Keratinocyte (primary cell): ENCODE measurements around the gene TTPAL. TPM values are rescaled to one million over a fixed set of nuclear protein-coding genes. Genes with fewer than 3 reads are reported as not detected.

Source experiments
- DNase-seq: peaks from one replicate; pipeline ENCODE4 v3.0.0-alpha.2; 2011; ENCODE audit warnings: low read depth, missing footprints, low spot score
- FAIRE-seq: peaks from 2 replicates; lab custom pipeline; 2011; peaks lifted over from hg19 to GRCh38; lab: Jason Lieb, UNC
- H2AFZ ChIP-seq: 2 replicates; pipeline ENCODE4 v1.6.0; 2012; ENCODE audit warnings: low read length, control low read depth, inconsistent platforms; ENCODE audit not compliant: control insufficient read depth
- H3K27ac ChIP-seq: 2 replicates; pipeline ENCODE4 v1.5.1; 2011; ENCODE audit warnings: low read length; ENCODE audit not compliant: control insufficient read depth, insufficient read depth
- H3K27me3 ChIP-seq: 3 replicates; pipeline ENCODE4 v1.6.0; 2011; ENCODE audit warnings: low read length; ENCODE audit not compliant: control insufficient read depth, insufficient read depth; ENCODE audit errors: extremely low read depth
- H3K36me3 ChIP-seq, 2 experiments: 2 replicates in 1 of 2; 3 replicates in 1 of 2; pipeline ENCODE4 v1.5.1; 2011; ENCODE audit warnings: low read length in 2 of 2, mild to moderate bottlenecking in 1 of 2; ENCODE audit not compliant: control insufficient read depth in 2 of 2, insufficient read depth in 2 of 2; ENCODE audit errors: extremely low read depth in 1 of 2
- H3K4me1 ChIP-seq: 3 replicates; pipeline ENCODE4 v1.5.1; 2011; ENCODE audit warnings: low read length; ENCODE audit not compliant: control insufficient read depth, insufficient read depth; ENCODE audit errors: extremely low read depth
- H3K4me2 ChIP-seq: 3 replicates; pipeline ENCODE4 v1.6.0; 2011; ENCODE audit warnings: low read depth, low read length; ENCODE audit not compliant: control insufficient read depth, insufficient read depth; ENCODE audit errors: extremely low read depth
- H3K4me3 ChIP-seq, 3 experiments: fragments of 200-600 bp in 1 of 3; sonication (generic) in 1 of 3; 2 replicates in 2 of 3; 3 replicates in 1 of 3; pipeline ENCODE4 v1.5.1; 2011 to 2016; ENCODE audit warnings: low read length in 3 of 3, mild to moderate bottlenecking in 3 of 3, control low read depth in 2 of 3, inconsistent platforms in 1 of 3, low read depth in 1 of 3, mixed read lengths in 1 of 3, mixed run types in 1 of 3, moderate library complexity in 1 of 3; ENCODE audit not compliant: control insufficient read depth in 2 of 3, insufficient read depth in 2 of 3; ENCODE audit errors: extremely low read depth in 1 of 3
- H3K79me2 ChIP-seq: 2 replicates; pipeline ENCODE4 v1.6.0; 2012; ENCODE audit warnings: low read length; ENCODE audit not compliant: control insufficient read depth, insufficient read depth
- H3K9ac ChIP-seq: 3 replicates; pipeline ENCODE4 v1.6.0; 2011; ENCODE audit warnings: low read length; ENCODE audit not compliant: control insufficient read depth, insufficient read depth; ENCODE audit errors: extremely low read depth
- H3K9me1 ChIP-seq: 3 replicates; pipeline ENCODE4 v1.6.0; 2011; ENCODE audit warnings: low read length; ENCODE audit not compliant: control insufficient read depth, insufficient read depth; ENCODE audit errors: extremely low read depth
- H3K9me3 ChIP-seq: 2 replicates; pipeline ENCODE4 v1.5.1; 2012; ENCODE audit warnings: low read depth, low read length; ENCODE audit not compliant: control insufficient read depth
- H4K20me1 ChIP-seq: 3 replicates; pipeline ENCODE4 v1.6.0; 2011; ENCODE audit warnings: low read length; ENCODE audit not compliant: control insufficient read depth, insufficient read depth; ENCODE audit errors: extremely low read depth
- EZH2 ChIP-seq: IDR thresholded peaks from one replicate; pipeline ENCODE4 v1.6.1; 2012; ENCODE audit warnings: inconsistent platforms, mild to moderate bottlenecking, low read length, moderate library complexity
- dilution Hi-C: fragments of 300-500 bp; cut with MboI; formaldehyde crosslinking; loops from one replicate; pipeline ENCODE4 v1.7.0; 2020; ENCODE audit warnings: low sequenced_read_pairs; ENCODE audit not compliant: extremely low pct_ligation_motif_present
- polyA plus RNA-seq, 5 experiments: library from polyadenylated mRNA; depleted of rRNA in 3 of 5; stranded (reverse) in 3 of 5; stranded (forward) in 1 of 5; unstranded in 1 of 5; fragments of >200 nt; gene quantifications; 1 replicate in 1 of 5; 2 replicates in 3 of 5; 3 replicates in 1 of 5; pipeline versions ENCODE4 v1.2.1 to v1.2.3, GENCODE V29; 2011 to 2012; ENCODE audit warnings: missing spikeins in 2 of 5, low read depth in 1 of 5, low replicate concordance in 1 of 5
- TF ChIP-seq, protein P1 (sequence below), 3 experiments: IDR thresholded peaks in 1 of 3; conservative IDR thresholded peaks in 1 of 3; optimal IDR thresholded peaks in 1 of 3; 2 replicates in 2 of 3; 3 replicates in 1 of 3; pipeline versions ENCODE3 to v1.5.1; 2011; ENCODE audit warnings: low read length in 3 of 3, mild to moderate bottlenecking in 3 of 3, moderate library complexity in 2 of 3, control low read depth in 1 of 3, inconsistent platforms in 1 of 3; ENCODE audit not compliant: insufficient read depth in 2 of 3; ENCODE audit errors: extremely low read depth in 1 of 3

TTPAL gene
- polyA plus RNA-seq, 1 donor (not counting 4 experiments of a cell fraction or from before 2014, with no cell fraction given), result 20.0 TPM

DNA sequence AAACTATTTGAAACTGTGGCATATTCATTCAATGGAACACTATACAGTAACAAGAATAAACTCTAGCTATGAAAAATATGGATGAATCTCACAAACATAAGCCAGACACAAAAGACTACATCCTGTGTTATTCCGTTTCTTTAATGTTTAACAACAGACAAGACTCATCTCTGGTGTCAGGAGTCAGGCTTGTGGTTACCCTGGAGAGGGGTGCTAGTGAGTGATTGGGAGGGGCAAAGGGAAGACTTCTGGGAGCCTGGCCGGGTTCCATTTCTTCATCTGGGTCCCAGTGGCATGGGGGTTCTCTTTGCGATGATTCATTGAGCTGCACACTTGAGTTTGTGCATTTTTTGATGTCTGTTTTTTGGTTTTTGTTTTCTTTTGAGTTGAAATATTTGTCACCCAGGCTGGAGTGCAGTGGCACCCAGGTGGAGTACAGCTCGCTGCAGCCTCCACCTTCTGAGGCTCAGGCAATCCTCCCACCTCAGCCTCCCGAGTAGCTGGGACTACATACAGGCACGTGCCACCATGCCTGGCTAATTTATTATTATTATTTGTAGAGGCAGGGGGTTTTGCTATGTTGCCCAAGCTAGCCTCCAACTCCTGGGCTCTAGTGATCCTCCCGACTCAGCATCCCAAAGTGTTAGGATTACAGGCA is 21.2 kb upstream of the TTPAL start:
- H3K9me1 ChIP-seq, result no peaks in the 10 kb centered on the region
- no peaks in the 10 kb centered on the region for H3K79me2 ChIP-seq
- DNase-seq, result no peak
- H2AFZ ChIP-seq, result no peak overlapping the region
- no peak overlapping the region for H3K4me2 ChIP-seq
- no peak overlapping the region for H3K4me3 ChIP-seq
- no peaks in the 10 kb centered on the region for H3K36me3 ChIP-seq
- no peaks in the 10 kb centered on the region for H3K27me3 ChIP-seq
- H3K27ac ChIP-seq, result no peak overlapping the region
- TF ChIP-seq, protein P1, sequence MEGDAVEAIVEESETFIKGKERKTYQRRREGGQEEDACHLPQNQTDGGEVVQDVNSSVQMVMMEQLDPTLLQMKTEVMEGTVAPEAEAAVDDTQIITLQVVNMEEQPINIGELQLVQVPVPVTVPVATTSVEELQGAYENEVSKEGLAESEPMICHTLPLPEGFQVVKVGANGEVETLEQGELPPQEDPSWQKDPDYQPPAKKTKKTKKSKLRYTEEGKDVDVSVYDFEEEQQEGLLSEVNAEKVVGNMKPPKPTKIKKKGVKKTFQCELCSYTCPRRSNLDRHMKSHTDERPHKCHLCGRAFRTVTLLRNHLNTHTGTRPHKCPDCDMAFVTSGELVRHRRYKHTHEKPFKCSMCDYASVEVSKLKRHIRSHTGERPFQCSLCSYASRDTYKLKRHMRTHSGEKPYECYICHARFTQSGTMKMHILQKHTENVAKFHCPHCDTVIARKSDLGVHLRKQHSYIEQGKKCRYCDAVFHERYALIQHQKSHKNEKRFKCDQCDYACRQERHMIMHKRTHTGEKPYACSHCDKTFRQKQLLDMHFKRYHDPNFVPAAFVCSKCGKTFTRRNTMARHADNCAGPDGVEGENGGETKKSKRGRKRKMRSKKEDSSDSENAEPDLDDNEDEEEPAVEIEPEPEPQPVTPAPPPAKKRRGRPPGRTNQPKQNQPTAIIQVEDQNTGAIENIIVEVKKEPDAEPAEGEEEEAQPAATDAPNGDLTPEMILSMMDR (optimal IDR thresholded peaks at IDR 0.05 in 1 of 3, IDR thresholded peaks at IDR 0.05 in 1 of 3, conservative IDR thresholded peaks at IDR 0.05 in 1 of 3; ENCODE audit: extremely low read depth in 1 of 3, insufficient read depth in 2 of 3, low read length in 3 of 3), result no peak
- no peak for TF ChIP-seq EZH2
- H3K9me3 ChIP-seq, result no peaks in the 10 kb centered on the region
- H3K9ac ChIP-seq, result no peak overlapping the region
- no peaks in the 10 kb centered on the region for H4K20me1 ChIP-seq
- dilution Hi-C loops, result no loop called here
- no peaks in the 10 kb centered on the region for H3K4me1 ChIP-seq
- no peak for FAIRE-seq

DNA sequence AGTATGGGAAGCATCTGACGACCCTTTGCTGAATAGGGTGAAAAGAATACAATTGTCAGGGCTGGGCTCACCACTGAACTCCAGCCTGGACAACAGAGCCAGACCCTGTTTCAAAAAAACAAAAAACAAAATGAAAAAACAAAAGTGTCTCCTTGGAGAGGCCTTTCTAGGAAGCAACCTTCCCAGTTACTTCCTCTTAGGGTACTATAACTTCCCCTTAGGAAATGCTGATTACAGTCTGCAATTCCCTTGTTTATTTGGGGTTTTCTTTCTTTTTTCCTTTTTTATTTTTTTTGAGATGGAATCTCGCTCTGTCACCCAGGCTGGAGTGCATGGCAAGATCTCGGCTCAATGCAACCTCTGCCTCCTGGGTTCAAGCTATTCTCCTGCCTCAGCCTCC is 20.5 kb upstream of the TTPAL start:
- no peak overlapping the region for H3K27ac ChIP-seq
- no peak overlapping the region for H3K9ac ChIP-seq
- DNase-seq (no peak), FAIRE-seq (no peak)
- no peaks in the 10 kb centered on the region for H3K36me3 ChIP-seq
- H3K4me2 ChIP-seq, result no peak overlapping the region
- dilution Hi-C loops, result no loop called here
- no peak overlapping the region for H3K4me3 ChIP-seq
- no peaks in the 10 kb centered on the region for H3K9me3 ChIP-seq
- no peaks in the 10 kb centered on the region for H3K27me3 ChIP-seq
- no peak for TF ChIP-seq EZH2
- TF ChIP-seq, protein P1 (optimal IDR thresholded peaks at IDR 0.05 in 1 of 3, IDR thresholded peaks at IDR 0.05 in 1 of 3, conservative IDR thresholded peaks at IDR 0.05 in 1 of 3; ENCODE audit: extremely low read depth in 1 of 3, insufficient read depth in 2 of 3, low read length in 3 of 3), result no peak
- no peaks in the 10 kb centered on the region for H3K4me1 ChIP-seq
- H4K20me1 ChIP-seq, result no peaks in the 10 kb centered on the region
- H3K9me1 ChIP-seq, result no peaks in the 10 kb centered on the region
- H2AFZ ChIP-seq, result no peak overlapping the region
- no peaks in the 10 kb centered on the region for H3K79me2 ChIP-seq
